NCI-H2227 treated with DMSO at 0.1 percent for 48 hours (cell line): ENCODE results near the gene FATE1.
"Not testable (repeated sequence)": the region's sequence is repeated elsewhere in the genome, so short reads cannot be mapped to it uniquely, and the experiment has no call there.

Source experiments
- DNase-seq: peaks from one replicate; lab custom pipeline; 2025; lab: John Stamatoyannopoulos, UW

FATE1 gene, protein sequence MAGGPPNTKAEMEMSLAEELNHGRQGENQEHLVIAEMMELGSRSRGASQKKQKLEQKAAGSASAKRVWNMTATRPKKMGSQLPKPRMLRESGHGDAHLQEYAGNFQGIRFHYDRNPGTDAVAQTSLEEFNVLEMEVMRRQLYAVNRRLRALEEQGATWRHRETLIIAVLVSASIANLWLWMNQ

DNA sequence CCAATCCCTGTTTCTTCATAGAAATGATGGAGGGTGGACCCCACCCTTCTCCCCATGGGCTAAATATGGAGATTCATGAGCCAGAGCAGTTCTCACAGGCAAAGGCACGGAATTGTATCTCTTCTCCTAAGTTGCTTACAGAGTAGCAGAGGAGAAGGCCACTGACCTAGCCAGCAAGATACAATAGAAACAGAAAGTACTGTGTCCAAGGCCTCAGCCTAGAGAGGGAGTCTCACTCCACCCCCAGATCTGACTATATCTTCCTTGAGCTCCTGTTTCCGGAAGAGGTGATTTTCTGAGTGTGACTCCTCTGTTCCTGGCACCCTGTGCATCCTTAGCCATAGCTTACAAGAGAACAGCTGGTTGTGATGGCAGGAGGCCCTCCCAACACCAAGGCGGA, at the start of gene FATE1:
Gene FATE1 (plus strand): TSS at position 284 of the 400 bp plus-strand sequence. CDS start 85 bp downstream, at position 369.
- DNase-seq: no peak

DNA sequence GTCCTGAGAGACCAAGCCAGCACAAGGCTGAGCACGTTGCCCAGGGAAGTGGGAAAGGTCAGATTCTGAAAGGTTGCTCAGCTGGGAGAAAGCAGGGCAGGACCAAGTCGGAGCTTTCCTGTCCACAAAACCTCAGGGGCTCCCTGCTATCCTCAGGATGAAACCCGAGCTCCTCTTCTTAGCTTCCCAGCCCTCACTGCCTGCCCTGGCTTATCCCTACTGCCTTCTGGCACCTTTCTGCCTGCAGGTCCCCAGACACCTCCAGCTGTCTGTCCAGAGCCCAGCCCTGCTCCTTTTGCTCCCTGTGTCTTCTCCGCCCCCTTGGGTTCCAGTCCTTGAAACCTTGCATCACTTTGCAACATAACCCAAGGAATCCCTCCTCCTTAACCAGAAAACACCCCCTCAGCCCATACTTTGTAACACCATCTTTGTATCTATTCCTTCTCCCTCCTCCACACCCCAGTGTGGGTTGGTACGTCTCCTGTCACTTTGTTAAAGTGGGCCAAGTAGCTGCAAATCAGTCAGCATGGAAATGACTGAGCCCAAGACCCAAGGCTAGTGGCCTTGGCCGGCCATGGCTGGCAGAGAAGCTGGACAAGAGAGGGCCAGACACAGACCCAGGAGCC, 40.6 kb upstream of the FATE1 start:
- no peak for DNase-seq

DNA sequence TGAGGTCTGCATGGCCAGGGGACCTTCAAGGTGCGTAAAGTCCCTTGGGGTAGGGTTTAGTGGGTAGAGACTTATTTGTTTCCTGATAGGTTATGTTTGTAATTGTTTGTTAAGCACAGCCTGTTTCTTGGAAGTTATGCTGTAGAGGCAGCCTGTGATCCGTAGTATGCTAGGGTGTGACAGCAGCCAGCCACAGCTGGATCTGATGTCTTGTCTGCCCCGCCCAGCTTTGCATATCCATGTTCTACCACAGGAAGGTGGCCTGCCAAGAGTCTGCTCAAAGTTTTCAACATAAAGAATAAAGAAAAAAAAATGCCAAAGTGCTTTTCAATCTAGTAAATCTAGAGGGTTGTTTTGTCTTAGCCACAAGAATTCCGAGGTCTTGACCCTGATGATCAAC, 39.6 kb upstream of the FATE1 start:
- DNase-seq: no peak

DNA sequence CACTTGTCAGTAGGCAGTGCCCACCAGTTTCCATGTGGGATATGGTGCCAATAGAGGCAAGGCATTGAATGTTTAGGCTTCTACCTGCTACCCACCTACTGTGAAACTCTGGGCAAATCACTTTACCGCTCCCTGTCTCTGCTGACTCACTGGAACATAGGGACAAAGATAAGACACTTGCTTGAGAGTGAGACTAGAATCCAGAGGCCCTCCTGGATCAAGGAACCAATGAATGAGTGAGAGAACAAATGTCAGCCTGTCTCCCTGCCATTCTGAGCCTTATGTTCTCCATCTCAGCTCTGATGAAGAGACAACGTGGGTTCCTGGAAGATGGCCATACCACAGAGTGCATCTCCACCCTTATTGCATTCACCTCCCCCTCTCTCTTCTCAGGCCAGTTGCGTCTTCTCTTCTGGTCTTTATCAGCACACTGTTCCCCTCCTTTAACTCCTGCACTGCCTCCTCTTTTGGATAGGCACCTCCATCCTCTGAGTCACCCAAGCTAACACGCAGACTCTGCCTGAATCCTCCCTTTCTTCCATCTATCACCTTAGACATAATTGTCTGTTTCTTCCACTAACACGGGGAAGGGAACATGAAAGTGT, 35.9 kb upstream of the FATE1 start:
- DNase-seq: no peak

DNA sequence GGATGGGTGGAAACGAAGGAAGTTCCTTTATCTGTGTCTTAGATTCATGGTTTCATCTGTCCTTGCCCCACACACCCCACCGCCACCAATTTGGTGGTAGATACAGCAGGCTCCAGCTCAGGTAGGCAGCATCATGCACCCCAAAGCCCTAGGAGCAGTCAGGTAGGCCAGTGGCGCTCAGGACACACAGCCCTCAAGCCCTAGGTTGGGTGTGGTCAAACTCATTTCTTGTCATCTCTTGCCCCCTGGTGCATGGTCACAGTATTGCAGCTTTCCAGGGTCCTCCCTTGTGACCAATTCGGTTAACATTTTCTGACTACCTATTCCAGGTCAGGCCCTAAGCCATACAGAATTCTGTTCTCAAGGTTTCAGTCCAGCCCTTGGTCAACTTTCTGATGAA, 35.0 kb upstream of the FATE1 start:
- no peak for DNase-seq

DNA sequence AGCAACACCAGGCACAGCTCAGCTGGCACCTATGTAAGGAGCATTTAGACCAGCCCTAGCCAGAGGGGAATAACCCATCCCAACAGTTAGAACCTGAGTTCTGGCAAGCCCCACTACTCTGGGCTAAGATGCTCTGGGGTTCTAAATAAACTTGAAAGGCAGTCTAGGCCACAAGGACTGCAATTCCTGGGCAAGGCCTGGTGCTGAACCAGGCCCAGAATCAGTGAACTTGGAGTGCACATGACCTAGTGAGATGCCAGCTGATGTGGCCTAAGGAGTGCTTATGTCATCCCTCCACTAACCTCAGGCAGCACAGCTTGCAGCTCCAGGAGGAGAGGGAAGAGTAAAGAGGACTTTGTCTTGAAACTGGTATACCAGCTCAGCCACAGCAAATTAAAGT, 28.2 kb upstream of the FATE1 start:
- no peak for DNase-seq

DNA sequence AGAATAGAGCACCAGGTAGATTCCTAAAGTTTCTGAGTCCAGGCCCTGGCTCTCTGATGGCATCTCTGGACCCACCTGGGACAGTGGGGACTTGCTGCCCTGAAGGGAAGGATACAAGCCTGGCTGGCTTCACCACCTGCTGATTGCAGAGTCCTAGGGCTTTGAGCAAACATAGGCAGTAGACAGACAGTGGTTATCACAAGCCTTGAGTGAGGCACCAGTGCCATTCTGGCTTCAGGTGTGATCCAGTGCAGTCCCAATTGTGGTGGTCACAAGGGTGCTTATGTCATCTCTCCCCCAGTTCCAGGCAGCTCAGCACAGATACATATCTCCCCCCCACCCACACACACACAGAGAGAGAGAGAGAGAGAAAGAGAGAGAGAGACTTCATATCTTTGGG, 27.1 kb upstream of the FATE1 start:
- DNase-seq: no peak

DNA sequence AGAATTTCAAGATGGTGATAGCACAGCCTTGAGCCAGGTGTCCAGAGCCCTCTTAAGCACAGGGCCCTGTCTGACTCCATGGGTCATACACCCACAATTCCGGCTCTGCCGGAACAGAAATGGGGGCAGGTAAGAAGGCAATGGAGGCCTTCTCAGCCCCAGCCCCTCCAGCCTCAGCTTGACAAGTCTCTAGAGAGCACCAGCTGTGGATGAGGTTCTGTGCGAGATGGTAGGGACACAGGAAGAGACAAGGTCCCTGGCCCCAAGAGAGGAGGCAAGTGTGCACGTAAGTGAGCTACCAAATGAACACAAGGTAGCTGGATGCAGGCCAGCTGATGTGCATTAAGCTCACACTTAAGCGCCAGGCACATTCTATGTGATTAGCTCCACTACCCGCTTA, 23.0 kb upstream of the FATE1 start:
- DNase-seq: no peak

DNA sequence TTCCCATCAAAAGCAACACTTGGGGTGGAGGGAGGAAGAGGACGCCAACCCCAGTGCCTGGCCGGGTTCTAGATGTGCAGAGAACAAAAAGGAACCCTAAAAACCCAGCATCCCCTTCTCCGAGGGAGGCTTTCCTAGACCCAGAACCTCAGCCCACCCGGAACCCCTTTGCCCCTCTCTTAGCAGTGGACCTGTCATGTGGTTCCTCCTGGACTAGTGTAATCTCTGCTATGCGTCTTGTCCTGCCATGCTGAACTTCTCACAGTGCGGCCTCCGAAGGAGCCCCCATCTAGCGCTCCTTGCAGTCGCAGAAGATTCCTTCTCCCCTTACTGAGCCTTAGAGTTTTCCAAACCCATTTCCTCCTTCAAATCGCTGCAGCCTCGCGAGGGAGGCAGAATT, 21.7 kb upstream of the FATE1 start:
- no peak for DNase-seq

DNA sequence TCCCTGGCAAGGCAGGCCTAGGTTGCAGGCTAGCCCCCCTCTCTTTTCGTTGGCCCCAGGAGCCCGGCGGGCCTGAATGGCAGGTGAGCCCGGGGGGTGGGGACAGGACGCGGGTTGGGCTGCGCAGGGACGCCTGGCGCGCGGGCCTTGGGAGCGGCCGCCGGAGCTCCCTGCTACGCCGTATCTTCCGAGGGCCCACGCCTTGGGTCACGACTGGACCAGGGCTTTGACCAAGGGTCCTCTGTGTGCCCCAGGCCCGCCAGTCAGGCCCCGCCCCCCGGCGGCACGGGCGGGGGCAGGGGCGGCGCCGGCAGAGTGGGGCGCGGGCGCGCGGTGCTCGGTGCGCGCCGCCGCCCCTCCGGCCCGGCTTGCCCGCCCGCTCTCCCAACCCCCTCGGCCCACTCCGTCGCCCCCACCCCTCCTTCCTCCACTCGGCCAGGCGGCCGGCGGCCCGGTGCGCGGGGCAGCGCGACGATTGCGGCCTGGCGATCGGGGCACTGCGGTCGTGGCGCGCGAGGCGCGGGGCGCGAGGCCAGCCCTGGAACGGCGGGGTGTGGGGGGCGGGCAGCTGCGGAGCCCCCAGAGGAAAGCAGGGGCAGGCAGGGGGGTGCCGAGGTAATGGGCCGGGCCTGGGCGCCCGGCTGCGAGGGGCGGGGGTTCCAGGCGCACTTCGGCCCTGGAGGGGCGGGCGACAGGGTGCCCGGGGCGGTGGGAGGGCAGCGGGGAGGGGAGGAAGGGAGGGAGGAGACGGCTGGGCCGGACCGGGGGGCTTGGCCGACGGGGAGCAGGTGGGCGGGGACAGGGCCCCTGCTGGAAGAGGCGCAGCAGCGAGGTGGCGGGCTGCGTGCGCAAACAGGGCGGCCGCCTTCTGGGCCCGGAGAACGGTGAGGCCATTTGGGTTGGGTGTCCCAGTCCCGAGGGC, 20.9 kb upstream of the FATE1 start, which contains the start of gene PRRG3:
Gene PRRG3 (plus strand): TSS at position 798 of the 922 bp plus-strand sequence. CDS start 3,357 bp downstream, outside the sequence.
- no peak for DNase-seq

DNA sequence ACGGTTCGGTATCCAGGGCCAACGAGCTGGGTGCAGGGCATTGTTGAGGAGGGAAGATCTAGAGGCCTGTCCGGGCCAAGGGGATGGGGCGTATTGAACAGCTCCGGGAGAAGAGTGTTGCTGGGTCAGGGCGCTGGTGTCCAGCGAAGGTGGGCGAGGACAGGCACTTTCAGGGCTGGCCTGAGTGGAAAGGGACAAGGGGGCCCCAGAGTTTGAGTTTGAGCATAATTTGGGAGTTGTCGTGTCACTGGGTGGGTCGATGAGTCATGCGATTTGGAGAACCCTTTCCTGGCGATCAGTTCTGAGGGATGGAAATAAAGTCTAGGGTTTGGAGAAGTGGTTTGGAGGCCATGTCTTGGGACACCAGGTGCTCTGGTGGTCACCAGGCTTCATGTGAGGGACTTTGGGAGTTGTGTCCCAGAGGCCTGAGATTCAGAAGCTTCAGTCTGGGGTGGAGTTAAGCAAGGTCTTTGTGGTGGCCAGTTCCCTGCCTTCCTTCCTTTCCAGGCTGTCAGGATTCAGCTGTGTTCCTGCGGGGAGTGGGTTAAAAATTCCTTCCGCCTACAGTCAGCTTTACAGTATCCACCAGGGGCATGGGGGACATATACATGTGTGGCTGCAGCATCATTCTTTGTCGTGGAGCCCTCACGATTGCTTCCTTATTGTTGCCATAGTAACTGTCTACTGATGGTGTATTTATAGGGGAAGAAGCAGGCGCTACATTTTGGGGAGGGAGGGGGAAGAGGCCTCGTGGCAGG, 20.1 kb upstream of the FATE1 start:
- DNase-seq: no peak

DNA sequence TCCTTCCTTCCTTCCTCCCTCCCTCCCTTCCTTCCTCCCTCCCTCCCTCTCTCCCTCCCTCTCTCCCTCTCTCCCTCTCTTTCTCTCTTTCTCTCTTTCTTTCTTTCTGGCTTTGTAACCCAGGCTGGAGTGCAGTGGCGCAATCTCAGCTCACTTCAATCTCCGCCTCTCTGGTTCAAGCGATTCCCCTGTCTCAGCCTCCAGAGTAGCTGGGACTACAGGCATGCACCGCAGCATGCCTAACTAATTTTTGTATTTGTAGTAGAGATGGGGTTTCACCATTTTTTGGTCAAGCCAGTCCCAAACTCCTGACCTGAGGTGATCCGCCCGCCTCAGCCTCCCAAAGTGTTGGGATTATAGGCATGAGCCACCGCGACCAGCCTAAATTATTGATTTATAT, 18.8 kb upstream of the FATE1 start:
- not testable (repeated sequence) for DNase-seq

DNA sequence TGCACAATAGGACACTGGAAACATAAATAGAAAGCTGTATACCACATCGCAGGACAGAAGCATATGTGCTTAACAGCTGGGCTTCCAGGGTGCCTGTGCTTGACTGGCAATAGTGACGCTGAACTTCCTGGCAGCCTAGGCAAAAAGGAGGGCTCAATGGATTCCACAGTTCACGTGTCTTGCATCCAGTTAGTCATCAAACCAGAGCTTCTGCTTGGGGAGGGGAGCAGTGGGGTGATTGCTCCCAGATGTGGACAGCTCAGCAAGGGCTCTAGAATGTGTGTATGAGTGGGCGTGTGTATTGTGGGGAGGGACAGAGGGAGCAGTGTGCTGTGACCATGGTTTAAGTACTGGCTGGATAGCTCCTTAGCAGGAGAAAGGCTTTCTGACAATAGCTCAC, 18.3 kb upstream of the FATE1 start:
- no peak for DNase-seq

DNA sequence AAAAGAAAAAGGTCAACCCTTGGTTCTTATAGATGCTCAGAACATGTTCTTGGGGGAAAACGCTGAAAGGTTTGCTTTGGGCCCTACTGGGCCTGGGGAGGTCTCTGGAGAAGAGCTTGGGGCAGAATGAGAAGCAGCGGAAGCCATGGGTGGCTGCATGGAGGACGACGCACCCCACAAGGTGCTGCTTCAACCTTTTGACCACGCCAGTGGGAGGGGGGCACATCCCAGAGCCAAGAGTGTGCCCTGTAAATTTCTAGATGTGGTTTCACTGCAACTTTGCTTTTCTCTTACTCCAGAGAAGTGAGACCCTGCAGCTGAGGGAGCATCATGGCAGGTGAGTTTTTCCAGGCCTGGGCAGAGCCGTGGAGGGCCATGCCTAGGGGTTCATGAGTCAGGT, 17.4 kb upstream of the FATE1 start:
- DNase-seq: no peak

DNA sequence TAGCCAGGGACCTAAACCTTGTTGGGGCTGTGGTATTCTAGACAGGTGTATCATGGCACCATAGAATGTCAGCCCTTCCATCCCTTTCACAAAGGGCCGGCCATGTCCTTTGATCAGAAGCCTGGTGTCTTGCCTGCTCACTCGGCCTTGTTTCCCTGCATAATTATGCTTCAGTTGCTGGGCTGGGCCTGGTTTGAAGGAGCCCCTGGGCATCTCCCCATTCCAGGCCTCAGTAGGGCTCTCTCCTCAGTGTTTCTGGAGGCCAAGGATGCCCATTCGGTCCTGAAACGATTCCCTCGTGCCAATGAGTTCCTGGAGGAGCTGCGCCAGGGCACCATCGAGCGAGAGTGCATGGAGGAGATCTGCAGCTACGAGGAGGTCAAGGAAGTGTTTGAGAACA, 16.1 kb upstream of the FATE1 start:
- DNase-seq: no peak

DNA sequence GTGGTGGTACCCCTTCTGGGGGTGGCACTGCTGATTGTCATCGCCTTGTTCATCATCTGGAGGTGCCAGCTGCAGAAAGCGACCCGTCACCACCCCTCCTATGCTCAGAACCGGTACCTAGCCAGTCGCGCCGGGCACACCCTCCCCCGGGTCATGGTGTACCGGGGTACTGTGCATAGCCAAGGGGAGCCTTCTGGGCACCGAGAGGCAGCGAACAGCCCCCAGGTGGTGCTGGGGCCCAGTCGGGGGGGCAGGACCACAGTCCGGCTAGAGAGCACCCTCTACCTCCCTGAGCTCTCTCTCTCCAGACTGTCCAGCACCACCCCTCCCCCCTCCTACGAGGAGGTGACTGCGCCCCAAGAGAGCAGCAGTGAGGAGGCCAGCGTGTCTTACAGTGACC, 15.3 kb upstream of the FATE1 start:
- no peak for DNase-seq

DNA sequence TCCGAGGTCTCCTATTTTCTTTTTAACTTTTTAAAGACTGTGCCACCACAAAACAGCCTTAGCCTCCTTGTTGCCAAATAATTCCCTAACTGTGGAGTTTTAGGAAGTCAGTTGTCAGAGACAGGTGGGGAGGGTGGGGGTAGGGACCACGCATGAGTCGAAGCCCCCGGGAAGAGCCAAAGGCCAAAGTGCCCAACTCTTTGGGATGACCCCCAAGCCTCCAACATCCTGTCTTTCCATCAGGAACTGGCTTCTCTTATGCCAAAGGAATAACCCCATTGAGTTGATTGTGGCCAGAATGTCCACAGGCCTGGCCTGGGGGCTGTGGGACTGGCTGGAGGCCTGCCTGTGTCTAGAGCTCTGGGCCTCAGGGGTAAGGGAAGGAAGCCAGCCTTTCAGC, 14.8 kb upstream of the FATE1 start:
- no peak for DNase-seq

DNA sequence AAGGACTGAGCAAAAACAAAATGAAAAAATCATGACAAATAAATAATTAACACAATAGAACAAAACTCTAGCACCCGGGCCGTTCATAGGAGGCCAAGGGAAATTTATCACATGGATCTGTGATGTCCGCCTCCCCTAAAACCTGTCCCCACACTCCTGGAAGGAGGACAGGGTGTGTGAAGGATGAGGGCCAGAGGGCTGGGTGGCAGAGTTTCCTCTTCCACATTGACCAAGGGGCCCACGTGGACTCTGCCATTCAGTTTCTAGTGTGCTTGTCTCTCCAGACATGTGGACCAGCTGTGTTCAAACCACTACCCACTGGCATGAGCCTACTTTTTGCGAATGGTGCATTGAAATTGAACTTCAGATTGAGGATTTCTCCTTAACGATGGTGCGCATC, 14.3 kb upstream of the FATE1 start:
- DNase-seq: no peak

DNA sequence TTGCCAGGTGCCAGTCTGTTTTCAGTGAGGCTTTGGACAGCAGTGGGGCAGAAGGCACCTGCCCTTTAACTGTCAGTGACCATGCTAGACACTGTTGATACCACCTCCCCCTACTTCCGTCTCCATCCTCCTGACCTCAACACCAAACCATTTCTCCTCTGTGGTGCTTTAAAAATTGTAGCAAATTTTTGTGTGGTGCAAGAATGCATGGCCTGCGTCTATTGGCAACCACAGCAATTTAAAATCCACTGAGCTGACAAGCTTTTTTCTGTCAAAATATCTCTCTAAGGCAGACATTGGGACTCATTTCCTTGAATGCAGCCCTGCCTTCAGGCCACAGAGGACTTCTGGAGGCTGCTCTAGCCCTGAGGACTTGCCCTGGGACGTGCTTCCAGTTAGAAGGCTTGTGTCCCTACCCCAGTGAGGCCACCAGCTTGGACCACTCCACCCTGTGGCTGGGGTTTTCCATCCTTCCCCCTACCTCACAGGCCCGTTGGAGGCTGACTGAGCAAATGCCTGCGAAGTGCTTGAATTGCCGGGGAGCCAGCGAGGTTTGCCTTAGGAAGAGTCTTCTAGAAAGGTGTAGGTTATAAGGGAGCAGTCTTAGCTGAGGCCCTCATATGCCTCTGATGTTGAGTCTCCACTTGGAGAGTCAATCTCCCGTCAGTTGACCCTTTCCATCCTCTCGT, 13.7 kb upstream of the FATE1 start:
- DNase-seq: no peak

DNA sequence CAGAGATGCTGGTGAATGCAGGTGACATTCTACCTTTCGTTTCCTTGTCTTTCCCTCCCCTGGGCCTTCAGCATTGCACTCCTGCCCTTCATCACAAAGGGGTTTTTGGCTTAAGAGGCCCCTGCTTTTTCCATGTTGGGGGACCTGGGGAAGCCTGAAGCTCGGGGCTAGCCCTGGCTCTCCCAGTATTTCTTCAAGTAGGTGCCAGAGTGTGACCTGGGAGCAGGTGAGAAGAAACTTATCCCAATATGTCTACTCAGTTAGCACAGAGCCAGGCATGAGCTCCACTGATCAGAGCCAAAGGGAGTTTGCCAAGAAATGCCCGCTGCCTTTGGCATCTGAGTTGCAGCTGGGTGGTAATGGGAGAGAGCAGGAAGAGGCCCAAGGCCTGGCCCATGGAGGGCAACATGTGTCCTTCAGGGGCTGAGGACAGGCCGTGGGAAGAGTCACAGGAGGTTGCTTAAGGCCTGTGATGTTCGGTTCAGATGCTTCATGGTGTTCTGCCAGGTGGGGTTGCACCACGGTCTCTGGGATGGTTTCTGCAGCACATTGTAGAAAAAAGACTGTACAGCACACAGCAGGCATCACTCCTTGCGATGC, 13.0 kb upstream of the FATE1 start:
- DNase-seq: no peak

DNA sequence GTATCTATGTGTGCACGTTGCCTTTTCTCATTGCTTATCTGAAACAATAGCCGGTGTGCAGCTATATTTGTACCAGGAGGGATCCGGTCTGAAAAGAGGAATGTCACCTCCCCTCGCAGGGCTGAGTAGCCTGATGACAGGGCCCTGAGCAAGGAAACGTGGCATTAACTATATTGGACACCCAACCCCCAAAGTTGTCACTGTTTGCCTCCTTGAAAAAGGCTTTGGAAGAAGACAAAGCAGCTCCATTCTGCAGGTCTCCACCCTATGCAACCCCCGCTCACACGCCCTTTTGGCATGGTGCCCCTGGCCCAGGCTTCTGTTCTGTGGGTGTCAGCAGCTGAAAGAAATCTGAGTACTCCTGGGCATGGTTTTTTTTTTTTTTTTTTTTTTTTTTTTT, 12.3 kb upstream of the FATE1 start:
- DNase-seq: no peak
